ENCODE data around the gene CAMTA1.

DNA sequence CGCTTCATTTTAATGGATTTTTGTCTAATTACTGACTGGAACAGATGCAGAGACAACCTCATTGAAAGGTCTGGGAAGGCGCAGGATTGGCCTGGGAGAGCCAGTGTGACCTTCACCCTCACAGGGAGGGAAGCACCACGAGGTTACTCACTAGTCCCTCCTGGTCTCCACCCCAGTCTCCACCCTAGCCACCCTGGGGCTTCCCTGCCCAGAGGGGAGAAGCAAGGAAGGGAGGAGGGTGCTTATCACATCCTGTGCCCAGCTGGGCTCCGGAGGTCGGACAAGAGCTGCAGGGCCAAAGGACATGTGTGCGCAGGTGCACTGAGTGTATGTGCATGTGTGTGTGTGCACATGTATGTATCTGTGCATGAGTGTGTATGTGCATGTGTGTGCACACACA lies 765.7 kb downstream of the CAMTA1 start:
- TF ChIP-seq, protein P1, sequence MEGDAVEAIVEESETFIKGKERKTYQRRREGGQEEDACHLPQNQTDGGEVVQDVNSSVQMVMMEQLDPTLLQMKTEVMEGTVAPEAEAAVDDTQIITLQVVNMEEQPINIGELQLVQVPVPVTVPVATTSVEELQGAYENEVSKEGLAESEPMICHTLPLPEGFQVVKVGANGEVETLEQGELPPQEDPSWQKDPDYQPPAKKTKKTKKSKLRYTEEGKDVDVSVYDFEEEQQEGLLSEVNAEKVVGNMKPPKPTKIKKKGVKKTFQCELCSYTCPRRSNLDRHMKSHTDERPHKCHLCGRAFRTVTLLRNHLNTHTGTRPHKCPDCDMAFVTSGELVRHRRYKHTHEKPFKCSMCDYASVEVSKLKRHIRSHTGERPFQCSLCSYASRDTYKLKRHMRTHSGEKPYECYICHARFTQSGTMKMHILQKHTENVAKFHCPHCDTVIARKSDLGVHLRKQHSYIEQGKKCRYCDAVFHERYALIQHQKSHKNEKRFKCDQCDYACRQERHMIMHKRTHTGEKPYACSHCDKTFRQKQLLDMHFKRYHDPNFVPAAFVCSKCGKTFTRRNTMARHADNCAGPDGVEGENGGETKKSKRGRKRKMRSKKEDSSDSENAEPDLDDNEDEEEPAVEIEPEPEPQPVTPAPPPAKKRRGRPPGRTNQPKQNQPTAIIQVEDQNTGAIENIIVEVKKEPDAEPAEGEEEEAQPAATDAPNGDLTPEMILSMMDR (IDR thresholded peaks at IDR 0.05), result no peak
- TF ChIP-seq POLR2A (IDR thresholded peaks at IDR 0.05) (no peak), EP300 (IDR thresholded peaks at IDR 0.05) (no peak)

Data from upper lobe of left lung (tissue), 4 donors.